ENCODE data around the gene PTTG1IP2.

Gene PTTG1IP2

DNA sequence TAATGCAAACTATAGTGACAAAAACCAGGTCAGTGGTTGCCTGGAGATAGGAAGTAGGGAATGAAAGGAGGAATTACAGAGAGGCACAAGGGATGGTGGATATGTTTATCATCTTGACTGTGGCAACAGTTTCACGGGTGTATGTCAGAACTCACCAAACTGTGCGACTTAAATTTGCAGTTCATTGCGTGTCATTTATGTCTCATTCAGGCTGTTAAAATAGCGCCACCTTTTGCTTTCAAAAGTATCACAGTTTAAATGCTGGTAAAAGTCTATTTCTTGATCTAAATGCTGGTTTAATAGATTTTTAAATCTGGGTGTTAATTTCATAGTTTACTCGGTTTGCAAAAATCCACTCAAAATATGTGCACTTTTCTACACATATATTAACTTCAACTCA is 51.0 kb downstream of the PTTG1IP2 start:
- Mint-ChIP-seq H3K36me3 (ENCODE audit: low read depth) (no peaks in the 10 kb centered on the region), H3K27ac (no peak overlapping the region), H3K4me1 (no peaks in the 10 kb centered on the region), H3K4me3 (no peak overlapping the region), H3K27me3 (ENCODE audit: low read depth) (no peaks in the 10 kb centered on the region), H3K9me3 (peaks cover 5% of the 10 kb centered on the region)
- TF ChIP-seq, protein P1, sequence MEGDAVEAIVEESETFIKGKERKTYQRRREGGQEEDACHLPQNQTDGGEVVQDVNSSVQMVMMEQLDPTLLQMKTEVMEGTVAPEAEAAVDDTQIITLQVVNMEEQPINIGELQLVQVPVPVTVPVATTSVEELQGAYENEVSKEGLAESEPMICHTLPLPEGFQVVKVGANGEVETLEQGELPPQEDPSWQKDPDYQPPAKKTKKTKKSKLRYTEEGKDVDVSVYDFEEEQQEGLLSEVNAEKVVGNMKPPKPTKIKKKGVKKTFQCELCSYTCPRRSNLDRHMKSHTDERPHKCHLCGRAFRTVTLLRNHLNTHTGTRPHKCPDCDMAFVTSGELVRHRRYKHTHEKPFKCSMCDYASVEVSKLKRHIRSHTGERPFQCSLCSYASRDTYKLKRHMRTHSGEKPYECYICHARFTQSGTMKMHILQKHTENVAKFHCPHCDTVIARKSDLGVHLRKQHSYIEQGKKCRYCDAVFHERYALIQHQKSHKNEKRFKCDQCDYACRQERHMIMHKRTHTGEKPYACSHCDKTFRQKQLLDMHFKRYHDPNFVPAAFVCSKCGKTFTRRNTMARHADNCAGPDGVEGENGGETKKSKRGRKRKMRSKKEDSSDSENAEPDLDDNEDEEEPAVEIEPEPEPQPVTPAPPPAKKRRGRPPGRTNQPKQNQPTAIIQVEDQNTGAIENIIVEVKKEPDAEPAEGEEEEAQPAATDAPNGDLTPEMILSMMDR (IDR thresholded peaks at IDR 0.05; ENCODE audit: unreplicated experiment in 3 of 3), result no peak

DNA sequence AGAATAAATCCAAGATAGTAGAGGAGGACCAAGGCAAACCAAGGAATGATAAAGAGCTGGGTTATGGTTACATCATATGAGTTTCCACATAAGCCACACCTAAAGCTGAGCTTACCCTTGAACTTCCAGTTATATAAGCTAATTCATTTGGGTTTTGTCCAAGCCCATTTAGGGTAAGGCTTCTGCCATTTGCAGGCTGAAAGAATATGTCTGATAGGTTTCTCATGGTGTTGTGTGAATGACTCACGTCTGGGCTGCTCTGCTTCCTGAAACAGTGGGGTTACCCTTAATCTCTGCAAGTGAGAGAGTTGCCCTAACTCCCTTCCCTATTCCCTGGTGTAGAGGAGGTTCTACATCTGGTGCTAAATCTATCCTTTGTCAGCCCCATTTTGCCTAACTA is 60.8 kb downstream of the PTTG1IP2 start:
- Mint-ChIP-seq H3K9me3 (peaks cover 11% of the 10 kb centered on the region), H3K4me1 (no peaks in the 10 kb centered on the region), H3K4me3 (no peak overlapping the region), H3K27me3 (ENCODE audit: low read depth) (no peaks in the 10 kb centered on the region), H3K36me3 (ENCODE audit: low read depth) (no peaks in the 10 kb centered on the region), H3K27ac (no peak overlapping the region)
- TF ChIP-seq, protein P1 (IDR thresholded peaks at IDR 0.05; ENCODE audit: unreplicated experiment in 3 of 3), result no peak

DNA sequence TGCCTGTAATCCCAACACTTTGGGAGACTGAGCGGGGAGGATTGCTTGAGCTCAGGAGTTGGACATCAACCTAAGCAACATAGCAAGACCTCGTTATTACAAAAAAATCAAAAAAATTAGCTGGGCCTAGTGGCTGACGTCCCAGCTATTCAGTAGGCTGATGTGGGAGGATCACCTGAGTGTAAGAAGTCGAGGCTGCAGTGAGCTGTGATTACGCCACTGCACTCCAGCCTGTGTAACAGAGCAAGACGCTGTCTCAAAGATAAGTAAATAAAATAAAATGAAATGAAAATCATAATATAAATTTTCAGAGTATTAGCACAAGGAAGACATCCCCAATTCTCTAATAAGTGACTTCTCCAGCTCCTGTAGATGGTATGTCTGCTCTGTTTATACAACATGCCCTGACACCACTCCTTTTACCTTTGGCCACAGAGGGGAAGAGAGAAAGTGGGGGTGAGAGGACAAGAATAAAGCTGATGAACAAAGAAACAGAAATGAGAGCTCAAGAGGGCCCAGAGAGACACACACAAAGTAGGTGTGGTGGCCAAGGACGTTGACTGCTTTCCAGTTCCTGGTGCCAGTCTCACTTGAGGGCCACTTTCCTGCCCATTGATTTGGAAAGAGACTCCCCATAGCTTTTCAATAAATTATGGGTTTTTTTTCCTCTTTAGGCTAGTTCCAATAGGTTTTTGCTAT is 62.9 kb downstream of the PTTG1IP2 start:
- Mint-ChIP-seq H3K9me3 (peaks cover 4% of the 10 kb centered on the region), H3K27me3 (ENCODE audit: low read depth) (no peaks in the 10 kb centered on the region), H3K27ac (no peak overlapping the region), H3K36me3 (ENCODE audit: low read depth) (no peaks in the 10 kb centered on the region), H3K4me1 (no peaks in the 10 kb centered on the region), H3K4me3 (no peak overlapping the region)
- TF ChIP-seq, protein P1 (IDR thresholded peaks at IDR 0.05; ENCODE audit: unreplicated experiment in 3 of 3), result no peak

DNA sequence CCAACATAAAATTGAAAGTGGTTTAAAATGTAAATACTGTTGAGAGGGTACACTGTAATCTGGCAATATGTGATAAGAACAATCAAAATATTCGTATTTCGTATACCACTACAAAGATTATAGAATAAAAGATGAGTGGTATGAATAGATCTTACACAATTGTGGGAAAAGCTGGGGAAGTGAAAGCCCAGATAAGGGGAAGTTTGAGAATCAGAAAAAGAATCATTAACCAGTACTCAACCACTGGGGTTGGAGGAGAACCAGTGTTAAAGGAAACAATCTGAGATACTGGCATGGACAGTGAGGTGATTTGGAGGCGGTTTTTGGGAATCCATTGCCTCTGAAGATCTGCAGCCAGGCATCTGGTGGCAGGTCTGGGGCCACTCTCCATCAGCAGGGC is 67.0 kb downstream of the PTTG1IP2 start:
- Mint-ChIP-seq H3K4me1 (no peaks in the 10 kb centered on the region), H3K9me3 (no peaks in the 10 kb centered on the region), H3K4me3 (no peak overlapping the region), H3K27me3 (ENCODE audit: low read depth) (no peaks in the 10 kb centered on the region), H3K36me3 (ENCODE audit: low read depth) (no peaks in the 10 kb centered on the region), H3K27ac (no peak overlapping the region)
- TF ChIP-seq, protein P1 (IDR thresholded peaks at IDR 0.05; ENCODE audit: unreplicated experiment in 3 of 3), result no peak

DNA sequence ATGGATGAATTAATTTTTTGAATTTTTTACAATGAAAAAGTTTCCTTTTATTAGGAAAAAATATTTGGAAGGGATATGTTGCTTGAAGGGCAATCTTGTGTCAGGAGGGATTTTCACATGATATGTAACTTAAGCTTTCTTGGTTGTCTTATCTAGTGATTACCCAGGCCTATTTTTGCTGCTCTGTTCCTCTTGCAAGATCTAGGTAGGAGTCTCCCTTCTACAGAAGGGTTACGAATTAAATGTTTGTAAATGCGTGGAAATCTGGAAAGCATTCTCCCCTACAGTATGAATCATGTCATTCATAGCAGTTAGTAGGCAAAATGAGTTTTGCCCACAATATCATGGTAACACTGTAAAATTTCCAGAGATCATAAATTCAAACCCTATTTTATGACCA is 69.0 kb downstream of the PTTG1IP2 start:
- Mint-ChIP-seq H3K4me1 (no peaks in the 10 kb centered on the region), H3K9me3 (peaks cover 2% of the 10 kb centered on the region), H3K36me3 (ENCODE audit: low read depth) (no peaks in the 10 kb centered on the region), H3K27me3 (ENCODE audit: low read depth) (no peaks in the 10 kb centered on the region), H3K4me3 (no peak overlapping the region), H3K27ac (no peak overlapping the region)
- TF ChIP-seq, protein P1 (IDR thresholded peaks at IDR 0.05; ENCODE audit: unreplicated experiment in 3 of 3), result no peak

DNA sequence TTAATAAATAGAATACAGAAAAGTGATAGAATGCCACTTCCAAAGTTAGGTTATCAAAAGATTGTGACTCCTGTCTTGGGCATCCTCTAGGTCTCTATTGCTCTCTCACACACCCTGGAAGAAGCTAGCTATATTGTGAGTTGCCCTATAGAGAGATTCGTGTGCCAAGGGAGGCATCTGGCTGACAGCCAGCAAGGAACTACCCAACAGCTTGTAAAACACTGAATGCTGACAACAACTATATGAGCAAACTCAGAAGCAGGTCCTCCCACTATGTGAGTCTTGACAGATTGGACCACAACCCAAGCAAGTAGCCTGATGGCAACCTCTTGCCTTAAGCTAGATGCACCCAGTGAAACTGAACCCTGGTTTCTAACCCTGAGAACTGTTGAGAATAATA is 71.0 kb downstream of the PTTG1IP2 start:
- no peaks in the 10 kb centered on the region for H3K4me1 Mint-ChIP-seq
- H3K9me3 Mint-ChIP-seq, result peaks cover 2% of the 10 kb centered on the region
- TF ChIP-seq, protein P1 (IDR thresholded peaks at IDR 0.05; ENCODE audit: unreplicated experiment in 3 of 3), result no peak
- H3K36me3 Mint-ChIP-seq (ENCODE audit: low read depth), result no peaks in the 10 kb centered on the region
- H3K4me3 Mint-ChIP-seq, result no peak overlapping the region
- no peak overlapping the region for H3K27ac Mint-ChIP-seq
- no peaks in the 10 kb centered on the region for H3K27me3 Mint-ChIP-seq (ENCODE audit: low read depth)
